IPS-18a (cell line): ENCODE results near the gene LRIG1.
"Not testable (repeated sequence)": the region's sequence is repeated elsewhere in the genome, so short reads cannot be mapped to it uniquely, and the experiment has no call there.

Source experiments
- H3K27ac ChIP-seq: one replicate; pipeline ENCODE4 v1.5.1; 2013; ENCODE audit warnings: low read length
- H3K27me3 ChIP-seq: one replicate; pipeline ENCODE4 v1.6.1; 2013; ENCODE audit warnings: mild to moderate bottlenecking, low read length; ENCODE audit not compliant: control insufficient read depth, insufficient read depth
- H3K36me3 ChIP-seq: one replicate; pipeline ENCODE4 v1.6.1; 2013; ENCODE audit warnings: low read depth, low read length; ENCODE audit not compliant: control insufficient read depth
- H3K4me1 ChIP-seq: one replicate; pipeline ENCODE4 v1.6.1; 2013; ENCODE audit warnings: low read depth, low read length; ENCODE audit not compliant: control insufficient read depth
- H3K4me3 ChIP-seq: one replicate; pipeline ENCODE4 v1.5.1; 2013; ENCODE audit warnings: low read length
- H3K9ac ChIP-seq: one replicate; pipeline ENCODE4 v1.6.1; 2013; ENCODE audit warnings: mild to moderate bottlenecking, low read length, moderate library complexity
- H3K9me3 ChIP-seq: one replicate; pipeline ENCODE4 v1.6.1; 2013; ENCODE audit warnings: low read depth, low read length; ENCODE audit not compliant: control insufficient read depth

Gene LRIG1

GRCh38 chr3:66421893-66422292 is 78.9 kb downstream of the LRIG1 start:
- not testable (repeated sequence) for H3K9me3 ChIP-seq, H3K4me1 ChIP-seq, H3K4me3 ChIP-seq, H3K27me3 ChIP-seq, H3K27ac ChIP-seq, H3K9ac ChIP-seq
- H3K36me3 ChIP-seq = peaks cover 19% of the 10 kb centered on the region

DNA sequence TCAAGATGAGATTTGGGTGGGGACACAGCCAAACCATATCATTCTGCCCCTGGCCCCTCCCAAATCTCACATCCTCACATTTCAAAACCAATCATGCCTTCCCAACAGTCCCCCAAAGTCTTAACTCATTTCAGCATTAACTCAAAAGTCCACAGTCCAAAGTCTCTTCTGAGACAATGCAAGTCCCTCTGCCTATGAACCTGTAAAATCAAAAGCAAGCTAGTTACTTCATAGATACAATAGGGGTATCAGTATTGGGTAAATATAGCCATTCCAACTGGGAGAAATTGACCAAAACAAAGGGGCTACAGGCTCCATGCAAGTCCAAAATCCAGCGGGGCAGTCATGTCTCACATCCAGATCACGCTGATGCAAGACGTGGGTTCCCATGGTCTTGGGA is 79.7 kb downstream of the LRIG1 start:
- H3K9ac ChIP-seq, H3K27me3 ChIP-seq, H3K27ac ChIP-seq, H3K4me3 ChIP-seq, H3K9me3 ChIP-seq, H3K4me1 ChIP-seq: not testable (repeated sequence)
- H3K36me3 ChIP-seq = peaks cover 27% of the 10 kb centered on the region

DNA sequence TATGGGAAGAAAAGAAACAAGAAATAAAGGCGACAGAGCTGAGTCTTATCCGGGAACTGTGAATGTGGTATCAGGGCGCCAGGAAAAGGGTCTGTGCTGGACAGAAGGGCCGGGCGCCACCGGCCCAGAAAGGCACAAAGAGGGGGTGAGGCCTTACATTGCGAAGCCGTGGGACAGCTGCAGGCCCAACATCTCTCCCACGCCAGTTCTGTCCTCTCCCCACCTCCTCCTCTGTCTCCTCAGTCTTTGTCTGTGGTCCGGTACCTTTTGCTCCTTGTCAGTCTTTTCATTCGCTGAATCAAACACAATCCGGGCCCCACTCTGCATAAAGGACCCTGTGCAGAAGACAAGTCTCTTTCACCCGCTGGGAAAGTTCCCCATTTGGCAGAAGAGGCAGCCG is 81.8 kb downstream of the LRIG1 start:
- H3K27ac ChIP-seq = no peak overlapping the region
- no peak overlapping the region for H3K4me3 ChIP-seq
- peaks cover 6% of the 10 kb centered on the region for H3K9me3 ChIP-seq
- H3K36me3 ChIP-seq = peaks cover 45% of the 10 kb centered on the region
- peaks cover 3% of the 10 kb centered on the region for H3K4me1 ChIP-seq
- H3K27me3 ChIP-seq = no peaks in the 10 kb centered on the region
- no peak overlapping the region for H3K9ac ChIP-seq

DNA sequence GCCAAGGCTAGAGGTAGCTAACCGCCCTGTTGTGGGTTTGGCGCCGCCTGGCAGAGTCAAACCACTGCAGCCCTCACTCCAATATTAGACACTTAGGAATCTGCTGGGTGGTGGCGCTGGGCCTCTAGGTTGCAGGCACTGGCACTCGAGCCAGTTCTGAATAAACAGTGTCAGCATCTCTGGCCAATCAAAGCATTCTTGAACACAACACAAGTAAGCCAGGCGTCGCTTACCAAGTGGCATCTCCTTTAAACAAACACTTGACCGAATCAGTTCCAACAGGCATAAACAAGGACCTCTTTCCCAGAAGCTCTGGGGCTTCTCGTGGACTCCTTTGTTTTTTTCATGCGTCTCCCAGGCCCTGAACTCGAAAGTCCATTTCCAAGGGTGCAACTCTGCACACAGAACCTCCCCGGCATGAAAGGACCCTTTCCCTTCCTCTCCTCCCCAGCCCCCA is 82.3 kb downstream of the LRIG1 start:
- H3K27me3 ChIP-seq = no peaks in the 10 kb centered on the region
- H3K9ac ChIP-seq = no peak overlapping the region
- H3K36me3 ChIP-seq = peaks cover 43% of the 10 kb centered on the region
- peaks cover 3% of the 10 kb centered on the region for H3K4me1 ChIP-seq
- peaks cover 6% of the 10 kb centered on the region for H3K9me3 ChIP-seq
- H3K4me3 ChIP-seq = no peak overlapping the region
- H3K27ac ChIP-seq = no peak overlapping the region

GRCh38 chr3:66416556-66417304 is 84.1 kb downstream of the LRIG1 start:
- H3K9ac ChIP-seq = no peak overlapping the region
- peaks cover under 1% of the 10 kb centered on the region for H3K9me3 ChIP-seq
- peaks cover 56% of the 10 kb centered on the region for H3K36me3 ChIP-seq
- no peak overlapping the region for H3K4me3 ChIP-seq
- H3K27me3 ChIP-seq = no peaks in the 10 kb centered on the region
- no peak overlapping the region for H3K27ac ChIP-seq
- peaks cover 3% of the 10 kb centered on the region for H3K4me1 ChIP-seq

GRCh38 chr3:66415867-66416428 is 84.9 kb downstream of the LRIG1 start:
- peaks cover 63% of the 10 kb centered on the region for H3K36me3 ChIP-seq
- no peak overlapping the region for H3K27ac ChIP-seq
- no peak overlapping the region for H3K9ac ChIP-seq

GRCh38 chr3:66414846-66415245 is 86.0 kb downstream of the LRIG1 start:
- Histone ChIP-seq H3K36me3 (peaks cover 68% of the 10 kb centered on the region), H3K27ac (no peak overlapping the region), H3K27me3 (no peaks in the 10 kb centered on the region), H3K4me1 (peaks cover 3% of the 10 kb centered on the region), H3K9ac (no peak overlapping the region), H3K4me3 (no peak overlapping the region), H3K9me3 (no peaks in the 10 kb centered on the region)

More at GRCh38 chr3:66415867-66416428, 84.9 kb downstream of the LRIG1 start:
- H3K4me1 ChIP-seq = peaks cover 3% of the 10 kb centered on the region
- no peaks in the 10 kb centered on the region for H3K27me3 ChIP-seq
- no peak overlapping the region for H3K4me3 ChIP-seq
- H3K9me3 ChIP-seq = no peaks in the 10 kb centered on the region

DNA sequence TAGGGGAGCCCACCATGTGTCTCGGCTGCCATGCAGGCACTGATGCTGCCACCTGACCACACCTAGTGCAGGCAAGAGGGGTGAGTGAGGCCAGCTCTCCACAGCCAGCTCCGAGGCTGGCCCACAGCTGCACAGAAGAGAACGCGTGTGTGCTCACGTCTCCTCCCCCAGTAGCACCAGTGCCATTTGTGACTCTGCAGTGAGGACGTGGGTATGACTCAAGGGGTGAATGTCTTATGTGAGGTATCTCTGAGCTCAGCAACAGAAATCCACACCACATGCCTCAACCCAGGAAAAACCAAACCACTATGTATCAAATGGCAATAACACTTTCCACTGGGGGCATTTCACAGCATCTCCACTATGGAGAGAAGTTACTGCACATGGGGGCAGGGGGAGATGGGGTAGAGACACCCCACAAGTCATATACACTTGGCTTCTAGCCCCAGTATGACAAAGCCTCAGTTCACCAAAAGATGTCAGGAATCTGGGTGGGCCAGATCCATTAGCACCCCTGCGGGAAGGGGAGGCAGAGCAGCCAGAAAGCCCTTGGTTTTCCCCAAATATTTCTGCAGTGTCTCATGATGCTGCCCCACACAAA is 87.6 kb downstream of the LRIG1 start:
- no peaks in the 10 kb centered on the region for H3K9me3 ChIP-seq
- no peak overlapping the region for H3K4me3 ChIP-seq
- no peak overlapping the region for H3K9ac ChIP-seq
- H3K27me3 ChIP-seq = no peaks in the 10 kb centered on the region
- H3K27ac ChIP-seq = no peak overlapping the region
- H3K4me1 ChIP-seq = peaks cover 8% of the 10 kb centered on the region
- H3K36me3 ChIP-seq = peaks cover 82% of the 10 kb centered on the region

DNA sequence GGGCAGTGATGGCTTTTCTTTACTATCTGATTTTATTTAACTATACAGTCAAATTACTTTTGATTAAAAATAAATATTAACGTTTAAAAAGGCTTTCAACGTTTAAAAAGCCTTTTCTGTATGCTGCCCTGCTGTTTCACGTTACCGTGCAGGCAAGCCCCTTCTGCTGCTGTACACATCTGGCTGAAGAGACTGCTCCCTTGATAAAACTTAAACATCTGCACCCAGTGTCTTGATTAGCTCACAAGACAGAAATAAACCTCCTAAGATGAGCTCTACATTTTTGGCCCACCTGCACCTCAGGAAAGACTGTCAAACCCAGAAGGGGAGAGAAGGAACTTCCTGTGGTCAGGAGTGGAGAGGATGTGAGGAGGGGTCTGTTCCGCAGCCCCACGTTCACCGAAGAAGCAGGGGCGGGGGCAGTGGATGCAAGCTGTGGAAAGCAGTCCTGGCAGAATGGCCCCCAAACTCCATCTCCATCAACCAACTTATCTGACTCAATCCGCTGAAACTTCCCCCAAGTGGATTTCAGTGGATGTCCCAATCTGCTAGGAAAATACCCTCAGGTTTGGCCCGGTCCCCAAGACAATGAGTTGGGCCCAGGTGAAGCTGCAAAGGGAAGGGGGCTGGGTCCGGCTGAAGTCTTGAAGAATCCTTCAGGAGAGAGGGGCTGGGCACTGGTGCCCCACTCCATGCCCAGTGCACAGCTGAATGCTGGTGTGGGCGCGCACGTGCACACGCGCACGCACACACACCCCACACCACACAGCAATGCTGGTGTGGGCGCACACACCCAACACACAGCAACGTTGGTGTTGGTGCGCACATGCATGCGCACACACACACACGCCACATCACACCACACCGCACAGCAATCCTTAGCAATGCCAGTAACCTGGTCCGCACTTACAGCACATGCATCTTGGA is 88.6 kb downstream of the LRIG1 start:
- Histone ChIP-seq H3K36me3 (peaks cover 82% of the 10 kb centered on the region), H3K27me3 (no peaks in the 10 kb centered on the region), H3K9me3 (no peaks in the 10 kb centered on the region), H3K4me1 (peaks cover 13% of the 10 kb centered on the region), H3K4me3 (no peak overlapping the region), H3K27ac (no peak overlapping the region), H3K9ac (no peak overlapping the region)

GRCh38 chr3:66411474-66411873 is 89.3 kb downstream of the LRIG1 start:
- no peak overlapping the region for H3K4me3 ChIP-seq
- no peaks in the 10 kb centered on the region for H3K9me3 ChIP-seq
- no peak overlapping the region for H3K9ac ChIP-seq
- H3K4me1 ChIP-seq = peaks cover 13% of the 10 kb centered on the region
- H3K36me3 ChIP-seq = peaks cover 82% of the 10 kb centered on the region
- H3K27me3 ChIP-seq = no peaks in the 10 kb centered on the region
- no peak overlapping the region for H3K27ac ChIP-seq

DNA sequence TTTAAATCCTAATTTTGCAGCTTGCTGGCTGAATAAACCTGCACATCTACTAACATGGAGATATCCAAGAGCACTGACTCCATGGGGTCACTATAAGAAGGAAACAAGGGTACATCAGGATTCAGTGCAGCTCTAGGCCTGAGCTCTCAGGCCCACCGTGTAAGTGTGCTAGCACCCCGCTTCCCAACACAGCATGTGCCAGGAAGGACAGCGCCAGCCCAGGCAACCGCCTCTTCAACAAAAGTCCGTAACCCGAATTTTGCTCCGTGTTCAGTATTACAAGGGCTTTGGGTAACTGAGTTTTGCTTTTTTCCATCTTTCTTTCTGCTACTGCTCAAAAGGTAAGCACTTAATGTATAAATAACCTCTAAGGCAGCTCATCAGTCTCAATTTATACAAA is 89.8 kb downstream of the LRIG1 start:
- no peak overlapping the region for H3K4me3 ChIP-seq
- H3K27ac ChIP-seq = no peak overlapping the region
- no peaks in the 10 kb centered on the region for H3K27me3 ChIP-seq
- no peaks in the 10 kb centered on the region for H3K9me3 ChIP-seq
- H3K4me1 ChIP-seq = peaks cover 13% of the 10 kb centered on the region
- H3K9ac ChIP-seq = no peak overlapping the region
- peaks cover 82% of the 10 kb centered on the region for H3K36me3 ChIP-seq
